NCI-H345 treated with DMSO at 0.1 percent for 48 hours (cell line): ENCODE results near the gene CTSE.

Experiments
- DNase-seq: peaks from one replicate; lab custom pipeline; 2025; ENCODE audit not compliant: unreplicated experiment; lab: John Stamatoyannopoulos, UW

Gene CTSE

DNA sequence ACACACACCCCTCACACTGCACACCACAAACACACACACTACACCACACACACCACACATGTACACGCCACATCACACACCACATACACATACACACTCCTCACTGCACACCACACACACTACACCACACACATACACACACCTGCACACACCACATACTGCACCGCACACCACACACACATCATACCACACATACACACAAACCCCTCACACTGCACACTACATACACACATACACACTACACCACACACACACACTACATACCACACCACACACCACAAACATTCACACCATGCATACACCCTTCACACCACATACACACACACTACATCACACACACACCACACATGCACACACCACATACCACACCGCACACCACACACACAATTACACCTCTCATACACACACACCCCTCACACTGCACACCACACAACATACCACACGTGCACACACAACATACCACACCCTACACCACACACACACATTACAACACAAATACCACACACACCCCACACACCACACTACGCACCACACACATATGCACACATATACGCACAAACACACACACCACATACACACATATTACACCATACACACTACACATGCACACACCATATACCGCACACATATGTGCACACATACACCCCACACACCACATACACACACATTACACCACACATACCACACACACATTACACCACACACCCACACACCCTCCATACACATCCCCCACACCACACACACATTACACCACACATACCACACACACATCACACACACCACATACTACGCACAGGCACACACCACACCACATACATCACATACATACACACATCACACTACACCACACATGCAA, 50.1 kb downstream of the CTSE start:
- DNase-seq: no peak

DNA sequence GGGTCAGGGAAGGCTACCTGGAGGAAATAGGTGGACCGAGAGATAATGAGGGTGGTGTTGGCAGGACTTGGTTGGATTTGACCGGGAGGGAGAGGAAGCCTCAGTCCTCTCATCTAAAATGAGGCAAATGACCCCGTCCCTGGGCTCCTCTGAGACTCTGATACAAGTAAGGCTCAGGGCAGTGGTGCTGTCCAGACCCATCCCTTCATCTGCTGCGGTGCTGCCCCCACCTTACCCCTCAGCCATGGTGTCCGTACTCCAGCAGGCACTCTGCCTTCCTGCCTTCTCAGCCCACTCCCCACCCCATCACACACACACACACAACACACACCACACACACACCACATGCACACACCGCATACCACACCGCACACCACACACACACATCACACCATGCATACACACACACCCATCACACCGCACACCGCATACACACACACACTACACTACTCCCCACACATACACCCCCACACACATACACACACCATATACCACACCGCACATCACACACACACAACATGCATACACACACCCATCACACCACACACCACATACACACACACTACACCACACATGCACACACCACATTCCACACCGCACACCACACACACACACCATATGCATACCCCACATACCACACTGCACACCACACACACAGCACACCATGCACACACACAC, 51.1 kb downstream of the CTSE start:
- no peak for DNase-seq

DNA sequence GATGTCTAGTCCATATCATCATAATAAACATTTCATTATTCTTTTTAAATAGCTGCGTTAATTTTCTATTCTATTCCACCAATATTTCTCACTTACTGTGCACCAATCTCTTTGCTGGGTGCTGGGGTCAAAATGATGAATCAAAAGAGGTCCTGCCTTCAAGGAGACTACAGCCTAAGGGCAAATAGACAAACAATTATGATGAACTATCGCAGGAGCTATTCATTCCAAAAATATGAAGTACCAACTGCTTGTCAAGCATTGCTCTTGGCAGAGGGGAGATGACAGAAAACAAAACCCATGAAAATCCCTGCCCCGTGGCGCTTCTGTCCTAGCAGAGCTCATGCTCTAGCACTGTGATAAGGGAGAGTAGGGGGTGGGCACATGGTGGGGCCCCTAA, 51.6 kb downstream of the CTSE start:
- DNase-seq: no peak

DNA sequence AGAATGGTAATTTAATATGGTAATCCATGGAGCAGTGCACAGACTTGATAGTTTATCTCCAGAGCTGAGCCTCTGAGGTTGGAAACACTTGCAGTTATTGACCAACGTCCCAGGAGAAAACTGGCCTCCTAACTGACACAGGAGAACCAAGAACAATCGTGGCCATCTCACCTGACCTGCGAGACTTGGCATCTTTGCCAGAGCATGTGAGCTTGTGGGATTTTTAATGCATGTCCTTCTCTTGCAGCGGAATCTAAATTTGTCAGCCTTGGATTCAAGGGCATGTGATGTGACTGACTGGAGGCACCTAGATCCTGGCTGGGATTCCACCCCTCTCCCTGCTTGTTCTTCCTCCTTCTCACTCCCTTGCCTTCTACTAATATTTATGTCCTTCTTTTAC, 52.6 kb downstream of the CTSE start:
- no peak for DNase-seq

DNA sequence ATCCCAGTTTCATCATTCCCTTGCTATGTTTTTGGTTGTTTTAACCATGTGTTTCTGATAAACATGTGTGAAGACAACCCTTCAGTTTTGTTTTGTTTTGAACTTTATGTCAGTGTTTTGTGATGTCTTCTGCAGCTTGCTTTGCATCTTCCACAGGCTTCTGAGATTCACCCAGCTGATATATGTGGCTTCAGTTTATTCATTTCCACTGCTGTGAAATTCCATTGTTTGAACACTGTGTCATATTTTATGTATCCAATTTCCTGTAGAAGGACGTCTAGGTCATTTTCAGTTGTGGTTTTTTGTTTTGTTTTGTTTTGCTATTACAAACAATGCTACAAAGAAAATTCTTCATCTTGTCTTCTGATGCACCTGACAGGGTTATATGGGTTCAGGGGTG, 53.2 kb downstream of the CTSE start:
- DNase-seq: no peak

DNA sequence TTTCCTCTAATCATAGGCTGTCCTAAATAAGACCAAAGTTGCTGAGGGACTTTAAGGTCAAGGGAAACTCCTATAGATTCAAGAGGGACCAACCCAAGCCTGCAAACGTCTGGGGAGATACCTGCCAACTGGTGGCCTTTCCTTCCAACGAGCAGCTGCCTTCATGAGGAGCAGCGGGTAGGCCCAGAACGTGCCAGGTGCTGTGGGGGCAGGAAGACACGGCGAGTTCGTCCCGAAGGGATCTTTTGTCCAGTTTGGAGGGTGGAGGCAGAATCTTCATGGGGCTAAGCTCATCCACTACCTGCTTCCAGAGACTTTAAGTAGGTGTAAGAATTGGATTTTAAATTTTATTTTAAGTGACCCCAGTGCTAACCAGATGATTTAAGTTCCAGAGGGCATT, 54.5 kb downstream of the CTSE start:
- no peak for DNase-seq

DNA sequence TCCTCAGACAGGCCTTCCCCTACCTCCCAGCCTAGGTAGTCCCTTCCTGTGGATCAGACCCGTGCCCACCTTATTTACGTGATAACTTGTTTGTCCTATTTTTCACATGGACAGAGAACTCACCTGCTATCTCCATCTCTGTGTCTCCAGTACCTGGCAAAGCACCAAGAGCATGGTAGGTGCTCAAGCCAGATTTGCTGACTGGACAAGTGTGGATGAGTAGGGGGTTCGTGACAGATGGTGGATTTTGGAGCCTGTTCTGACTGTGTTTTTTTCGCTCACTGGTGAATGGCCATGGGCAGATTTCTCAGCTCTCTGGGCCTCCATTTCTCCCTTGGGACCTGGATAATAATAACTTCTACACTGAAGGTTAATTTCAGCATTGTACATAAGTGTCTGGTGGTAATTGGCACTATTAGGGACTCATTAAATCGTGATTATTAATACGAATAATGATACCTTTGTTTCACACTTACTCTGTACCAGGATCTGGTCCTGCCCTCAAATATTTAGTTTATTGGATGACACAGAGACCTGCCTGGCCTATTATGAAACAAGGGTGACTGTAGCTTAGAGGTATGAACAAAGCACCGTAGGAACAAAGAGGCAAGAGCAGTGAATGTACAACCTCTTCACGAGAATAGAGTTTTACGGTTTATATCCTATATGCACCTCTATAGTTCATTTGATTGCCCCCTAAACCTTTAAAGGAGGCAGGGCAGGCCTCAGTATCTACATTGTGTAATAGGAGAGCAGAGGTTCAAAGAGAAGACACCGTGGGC, 56.0 kb downstream of the CTSE start:
- DNase-seq: no peak

DNA sequence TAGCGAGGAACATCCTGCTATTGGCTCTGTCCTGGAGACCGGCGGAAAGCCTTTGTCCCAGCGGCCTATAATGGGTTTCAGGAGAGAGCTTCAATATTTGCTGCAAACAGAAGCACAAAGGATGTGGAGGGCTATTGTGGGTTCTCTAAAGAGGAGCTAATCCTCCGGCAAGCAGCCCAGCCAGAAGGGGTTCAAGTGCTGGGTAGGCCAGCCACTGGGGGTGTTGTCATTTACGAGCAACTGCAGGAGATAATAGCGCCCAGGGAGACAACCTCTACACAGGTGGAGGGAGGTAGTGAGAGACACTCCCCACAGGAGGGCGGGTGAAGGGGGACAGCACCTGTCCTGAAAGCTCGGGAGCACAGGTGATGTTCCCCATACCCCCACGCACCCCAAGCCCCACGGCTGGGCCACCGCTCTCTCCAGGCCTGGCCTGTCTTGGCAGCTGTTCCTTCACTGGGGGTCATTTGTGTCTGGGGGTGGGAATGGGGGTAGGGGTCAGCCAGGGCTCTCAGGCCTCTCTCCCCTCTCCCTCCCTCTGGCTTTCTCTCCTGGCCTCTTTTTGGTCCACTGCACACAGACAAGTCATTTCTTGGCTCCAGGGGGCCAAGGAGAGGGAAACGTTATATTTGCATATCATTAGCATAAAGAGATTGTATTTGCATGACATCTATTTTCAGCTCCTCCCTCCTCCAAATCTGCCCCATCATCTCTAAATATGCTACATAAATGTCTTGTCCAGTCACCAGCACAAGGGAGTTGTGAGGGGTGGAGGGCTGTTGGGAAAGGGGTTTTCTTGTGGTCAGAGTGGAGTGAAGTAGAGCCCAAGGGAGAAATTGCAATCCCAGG, 58.4 kb downstream of the CTSE start:
- DNase-seq: peak; percentile 97

DNA sequence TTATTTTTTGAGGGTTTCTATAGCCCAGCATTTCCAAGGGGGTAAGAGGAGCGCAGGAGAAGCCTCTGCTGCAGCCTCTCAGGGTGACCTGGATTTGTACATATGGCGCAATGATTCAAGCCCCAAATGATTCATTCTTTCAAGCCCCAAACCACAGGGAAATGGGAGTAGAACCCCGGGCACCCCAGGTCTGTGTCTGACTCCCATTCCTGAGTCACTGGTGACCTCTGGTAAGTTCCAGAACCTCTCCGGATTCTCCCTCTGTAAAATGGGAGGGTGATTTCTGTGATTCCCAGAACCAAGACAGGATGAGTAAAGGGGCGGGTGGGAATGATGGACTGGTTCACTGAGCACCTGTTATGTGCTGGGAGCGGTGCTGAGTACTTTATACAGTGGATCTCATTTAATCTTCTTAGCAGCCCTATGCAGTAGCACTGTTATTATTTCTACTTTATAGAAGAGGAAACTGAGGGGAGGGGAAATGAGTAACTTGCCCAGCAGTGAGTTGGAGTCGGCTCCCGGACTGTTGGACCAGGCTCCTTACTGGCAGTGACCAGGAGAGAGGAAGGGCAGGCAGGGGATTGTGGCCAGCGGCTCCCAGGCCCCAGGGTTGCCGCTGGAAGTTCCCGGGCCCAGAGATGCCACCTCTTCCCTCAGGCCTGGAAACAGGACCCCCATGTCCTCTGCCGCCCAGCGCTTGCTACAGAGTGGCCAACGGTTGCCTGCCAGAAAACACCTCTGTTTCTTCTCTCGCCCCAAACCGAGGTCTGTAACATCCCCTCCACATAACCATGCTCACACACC, 60.1 kb downstream of the CTSE start:
- no peak for DNase-seq

DNA sequence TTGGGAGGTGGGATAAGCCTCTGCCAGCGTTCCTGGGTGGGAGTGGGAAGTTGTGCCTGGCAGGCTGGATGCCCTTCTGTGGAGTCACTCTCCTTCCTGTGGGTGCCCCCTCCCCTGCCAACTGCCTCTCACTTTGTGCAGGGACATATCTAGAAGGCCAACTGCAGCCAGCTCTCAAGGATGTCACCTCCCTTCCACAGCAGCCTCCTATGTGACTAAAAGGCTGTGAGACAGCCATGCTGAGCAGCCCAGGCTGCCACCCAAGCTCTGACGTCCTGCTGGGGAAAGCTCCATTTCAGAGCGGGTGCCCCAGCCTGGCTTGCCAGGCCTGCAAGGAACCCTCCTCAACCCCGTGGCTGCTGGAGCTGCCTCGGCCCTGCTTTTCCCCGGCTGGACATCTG, 60.9 kb downstream of the CTSE start:
- DNase-seq: no peak

DNA sequence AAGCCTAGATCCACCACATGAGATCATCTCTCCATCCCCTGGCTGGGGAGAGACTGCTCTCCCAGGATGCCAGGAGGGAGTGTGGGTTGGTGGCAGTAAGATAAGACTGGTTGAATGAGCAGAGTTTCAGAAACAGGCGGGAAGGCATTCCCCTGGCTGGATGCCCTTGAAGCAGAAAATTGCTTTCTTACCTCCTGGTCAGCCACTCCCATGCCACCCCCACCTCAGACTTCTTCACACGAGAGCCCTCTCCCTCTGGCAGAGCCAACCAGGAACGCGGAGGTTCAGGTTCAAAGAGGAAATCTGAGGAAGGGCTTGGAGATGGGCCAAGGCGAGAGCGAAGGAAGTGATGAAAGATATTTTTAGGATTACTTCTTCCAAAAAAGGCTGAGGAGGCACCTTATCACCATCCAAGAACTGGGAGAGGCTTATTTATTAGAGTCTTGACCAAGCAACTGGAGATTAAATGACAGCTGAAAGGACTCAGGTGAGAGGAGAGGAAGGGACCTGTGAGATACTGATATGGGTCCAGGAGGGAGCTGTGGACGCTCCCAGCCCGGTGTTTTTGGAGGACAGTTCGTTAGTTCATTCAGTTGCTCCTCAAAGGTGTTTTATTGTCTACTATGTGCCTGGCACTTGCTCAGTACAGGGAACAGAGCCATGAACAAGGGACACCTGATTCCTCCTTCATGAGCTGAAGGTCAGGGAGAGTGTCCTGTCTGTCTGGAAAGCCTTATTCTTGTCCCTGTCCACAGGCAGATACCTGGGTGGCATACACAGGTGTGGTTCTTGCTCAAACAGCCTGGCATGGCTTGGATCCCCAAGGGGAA, 61.5 kb downstream of the CTSE start:
- DNase-seq: no peak

DNA sequence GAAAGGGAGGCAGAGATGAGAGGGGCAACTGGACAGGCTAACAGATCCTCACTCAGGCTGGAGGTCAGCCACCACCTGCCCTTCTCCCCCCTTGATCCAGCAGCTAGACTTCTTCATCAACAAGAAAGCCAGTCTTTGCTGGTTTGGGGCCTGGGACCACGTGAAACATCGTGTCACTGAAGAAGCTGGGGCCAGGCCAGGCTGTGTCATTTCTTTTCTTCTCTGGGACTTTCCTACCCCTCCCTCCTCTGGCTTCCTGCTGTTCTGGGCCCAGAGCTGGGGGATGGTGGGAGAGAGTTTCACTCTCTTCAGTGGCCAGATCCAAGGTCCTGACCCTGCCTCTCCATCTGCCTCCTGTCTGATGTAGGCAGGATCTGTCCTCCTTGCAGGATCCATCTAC, 62.3 kb downstream of the CTSE start:
- DNase-seq: no peak

DNA sequence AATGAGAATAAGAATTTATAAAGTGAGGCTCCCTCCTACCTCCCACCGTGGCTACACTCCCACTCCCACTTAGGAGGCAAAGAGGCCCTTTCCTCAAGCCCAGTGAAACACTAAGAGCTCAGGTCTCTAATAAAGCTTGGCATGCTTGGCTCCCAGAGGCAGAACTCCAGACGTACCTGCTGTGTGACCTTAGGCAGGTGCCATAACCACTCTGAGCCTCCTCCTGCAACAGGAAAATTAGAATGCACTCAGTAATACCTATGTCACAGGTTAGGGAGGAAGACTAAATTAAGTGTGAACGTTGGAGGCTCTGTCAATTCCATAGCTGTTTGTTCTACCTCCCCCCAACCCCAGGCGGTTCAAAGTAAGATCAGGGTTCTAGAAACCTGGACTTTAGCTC, 63.9 kb downstream of the CTSE start:
- DNase-seq: no peak
